IgD-negative memory B cell (primary cell): ENCODE data around the gene RAB11FIP3. TPM values are rescaled to one million over a fixed set of nuclear protein-coding genes. Genes with fewer than 3 reads are reported as not detected.
"Not testable (repeated sequence)": the region's sequence is repeated elsewhere in the genome, so short reads cannot be mapped to it uniquely, and the experiment has no call there.

ENCODE experiments used
- H3K27ac Mint-ChIP-seq, 3 donors: one replicate each; pipeline ENCODE4 v1.8.0; 2020 to 2022; ENCODE audit warnings: mild to moderate bottlenecking in 3 of 3, mixed read lengths in 3 of 3, moderate library complexity in 1 of 3
- H3K27me3 Mint-ChIP-seq: one replicate; pipeline ENCODE4 v1.8.0; 2021; ENCODE audit warnings: mixed read lengths
- H3K36me3 Mint-ChIP-seq: one replicate; pipeline ENCODE4 v1.8.0; 2020; ENCODE audit warnings: mild to moderate bottlenecking, mixed read lengths
- H3K4me1 Mint-ChIP-seq, 3 donors: one replicate each; pipeline ENCODE4 v1.8.0; 2020 to 2022; ENCODE audit warnings: mixed read lengths in 3 of 3, mild to moderate bottlenecking in 1 of 3
- H3K4me3 Mint-ChIP-seq, 4 donors: one replicate each; pipeline ENCODE4 v1.8.0; 2020 to 2022; ENCODE audit warnings: mild to moderate bottlenecking in 4 of 4, mixed read lengths in 4 of 4, moderate library complexity in 3 of 4
- H3K9me3 Mint-ChIP-seq, 3 donors: one replicate each; pipeline ENCODE4 v1.8.0; 2020 to 2021; ENCODE audit warnings: mixed read lengths in 3 of 3, mild to moderate bottlenecking in 1 of 3
- polyA plus RNA-seq: library from polyadenylated mRNA; unstranded; fragments of 300-500 nt; fragmentation: Illumina TruSeq; gene quantifications from one replicate; pipeline ENCODE4 v1.2.3, GENCODE V29; 2021

The RAB11FIP3 gene
- polyA plus RNA-seq, 1 donor from 2014 or later: 1.9 TPM

- H3K4me3 Mint-ChIP-seq: no peak overlapping the region
- peaks cover 2 to 4% (median 4%) of the 10 kb centered on the region in 3 donors for H3K4me1 Mint-ChIP-seq
- peaks cover 10% of the 10 kb centered on the region for H3K36me3 Mint-ChIP-seq
- no peaks in the 10 kb centered on the region for H3K27me3 Mint-ChIP-seq
- no peaks in the 10 kb centered on the region for H3K9me3 Mint-ChIP-seq
- no peak overlapping the region for H3K27ac Mint-ChIP-seq
Observed at GRCh38 chr16:457732-458400, 32.4 kb downstream of the RAB11FIP3 start.

- Mint-ChIP-seq H3K4me3 (no peak overlapping the region), H3K36me3 (peaks cover 15% of the 10 kb centered on the region), H3K4me1 (peaks cover 2 to 4% (median 3%) of the 10 kb centered on the region in 3 donors), H3K27ac (no peak overlapping the region), H3K27me3 (no peaks in the 10 kb centered on the region), H3K9me3 (no peaks in the 10 kb centered on the region)
Observed at GRCh38 chr16:459761-460160, 34.3 kb downstream of the RAB11FIP3 start.

GRCh38 chr16:460787-461186 is 35.3 kb downstream of the RAB11FIP3 start:
- H3K27me3 Mint-ChIP-seq: no peaks in the 10 kb centered on the region
- no peaks in the 10 kb centered on the region for H3K9me3 Mint-ChIP-seq
- H3K4me1 Mint-ChIP-seq: peaks cover 2 to 4% (median 3%) of the 10 kb centered on the region in 3 donors
- no peak overlapping the region for H3K27ac Mint-ChIP-seq
- H3K36me3 Mint-ChIP-seq: peaks cover 15% of the 10 kb centered on the region
- H3K4me3 Mint-ChIP-seq: no peak overlapping the region

GRCh38 chr16:463071-463470 is 37.6 kb downstream of the RAB11FIP3 start:
- Mint-ChIP-seq H3K9me3 (no peaks in the 10 kb centered on the region), H3K27me3 (no peaks in the 10 kb centered on the region)

GRCh38 chr16:466651-467050 is 41.2 kb downstream of the RAB11FIP3 start:
- H3K4me1 Mint-ChIP-seq: no peaks in the 10 kb centered on the region
- no peaks in the 10 kb centered on the region for H3K9me3 Mint-ChIP-seq
- peaks cover 10% of the 10 kb centered on the region for H3K36me3 Mint-ChIP-seq
- H3K27ac Mint-ChIP-seq: peak overlapping the region in 1 of 3 donors; percentile 67
- peak overlapping the region in 1 of 4 donors; percentile 17 for H3K4me3 Mint-ChIP-seq
- no peaks in the 10 kb centered on the region for H3K27me3 Mint-ChIP-seq

More at GRCh38 chr16:463071-463470, 37.6 kb downstream of the RAB11FIP3 start:
- peaks cover 0 to 3% (median 2%) of the 10 kb centered on the region in 3 donors for H3K4me1 Mint-ChIP-seq
- peaks cover 15% of the 10 kb centered on the region for H3K36me3 Mint-ChIP-seq
- no peak overlapping the region for H3K4me3 Mint-ChIP-seq
- no peak overlapping the region for H3K27ac Mint-ChIP-seq

GRCh38 chr16:467249-467871 is 41.9 kb downstream of the RAB11FIP3 start:
- H3K36me3 Mint-ChIP-seq, H3K4me3 Mint-ChIP-seq, H3K27ac Mint-ChIP-seq: not testable (repeated sequence)

GRCh38 chr16:468068-468821 is 42.8 kb downstream of the RAB11FIP3 start:
- no peaks in the 10 kb centered on the region for H3K9me3 Mint-ChIP-seq
- H3K4me1 Mint-ChIP-seq: peaks cover 0 to 2% (median 0%) of the 10 kb centered on the region in 3 donors
- no peak overlapping the region for H3K27ac Mint-ChIP-seq
- H3K4me3 Mint-ChIP-seq: no peak overlapping the region
- H3K27me3 Mint-ChIP-seq: no peaks in the 10 kb centered on the region
- H3K36me3 Mint-ChIP-seq: peaks cover 7% of the 10 kb centered on the region

More at GRCh38 chr16:467249-467871, 41.9 kb downstream of the RAB11FIP3 start:
- not testable (repeated sequence) for H3K9me3 Mint-ChIP-seq, H3K4me1 Mint-ChIP-seq, H3K27me3 Mint-ChIP-seq

GRCh38 chr16:469459-469858 is 44.0 kb downstream of the RAB11FIP3 start:
- H3K27me3 Mint-ChIP-seq, H3K9me3 Mint-ChIP-seq, H3K4me3 Mint-ChIP-seq, H3K4me1 Mint-ChIP-seq, H3K27ac Mint-ChIP-seq, H3K36me3 Mint-ChIP-seq: not testable (repeated sequence)

GRCh38 chr16:470418-470817 is 45.0 kb downstream of the RAB11FIP3 start:
- Mint-ChIP-seq H3K36me3 (peaks cover 10% of the 10 kb centered on the region), H3K9me3 (no peaks in the 10 kb centered on the region), H3K27me3 (no peaks in the 10 kb centered on the region), H3K4me3 (no peak overlapping the region), H3K27ac (no peak overlapping the region), H3K4me1 (peaks cover 0 to 2% (median 0%) of the 10 kb centered on the region in 3 donors)

- no peak overlapping the region for H3K4me3 Mint-ChIP-seq
- no peaks in the 10 kb centered on the region for H3K9me3 Mint-ChIP-seq
- H3K4me1 Mint-ChIP-seq: peaks cover 0 to 2% (median 0%) of the 10 kb centered on the region in 3 donors
- H3K27ac Mint-ChIP-seq: no peak overlapping the region
- no peaks in the 10 kb centered on the region for H3K27me3 Mint-ChIP-seq
- peaks cover 10% of the 10 kb centered on the region for H3K36me3 Mint-ChIP-seq
Observed at GRCh38 chr16:471353-472198, 46.1 kb downstream of the RAB11FIP3 start.

- no peaks in the 10 kb centered on the region for H3K9me3 Mint-ChIP-seq
- H3K36me3 Mint-ChIP-seq: peaks cover 10% of the 10 kb centered on the region
- H3K4me1 Mint-ChIP-seq: peaks cover 0 to 2% (median 0%) of the 10 kb centered on the region in 3 donors
- no peak overlapping the region for H3K4me3 Mint-ChIP-seq
- no peaks in the 10 kb centered on the region for H3K27me3 Mint-ChIP-seq
- no peak overlapping the region for H3K27ac Mint-ChIP-seq
Observed at GRCh38 chr16:472199-472504, 46.7 kb downstream of the RAB11FIP3 start.

- Mint-ChIP-seq H3K9me3 (no peaks in the 10 kb centered on the region), H3K36me3 (peaks cover 10% of the 10 kb centered on the region), H3K27ac (no peak overlapping the region), H3K27me3 (no peaks in the 10 kb centered on the region), H3K4me1 (peaks cover 0 to 2% (median 0%) of the 10 kb centered on the region in 3 donors), H3K4me3 (no peak overlapping the region)
Observed at GRCh38 chr16:473046-474043, 47.9 kb downstream of the RAB11FIP3 start.

- Mint-ChIP-seq H3K9me3 (no peaks in the 10 kb centered on the region), H3K27me3 (no peaks in the 10 kb centered on the region), H3K36me3 (peaks cover 10% of the 10 kb centered on the region), H3K4me1 (peaks cover 0 to 2% (median 0%) of the 10 kb centered on the region in 3 donors), H3K27ac (no peak overlapping the region), H3K4me3 (no peak overlapping the region)
Observed at GRCh38 chr16:474420-475122, 49.1 kb downstream of the RAB11FIP3 start.
